OCI-LY1 (cell line): ENCODE data around the gene GRB7.

Source experiments
- H2AFZ ChIP-seq: fragments of 200-600 bp; sonication (generic), shearing (Covaris generic); 2 replicates; pipeline ENCODE4 v1.6.0; 2014; ENCODE audit warnings: antibody characterized with exemption, mild to moderate bottlenecking, low read length
- H3F3A ChIP-seq: fragments of 200-600 bp; sonication (generic), shearing (Covaris generic); 2 replicates; pipeline ENCODE4 v1.6.0; 2014; ENCODE audit warnings: mild to moderate bottlenecking, antibody characterized with exemption, low read length, moderate library complexity; ENCODE audit not compliant: insufficient read depth
- H3K27ac ChIP-seq: fragments of 200-600 bp; sonication (generic); 2 replicates; pipeline ENCODE4 v1.5.1; 2014; ENCODE audit warnings: low read length, mixed run types, mild to moderate bottlenecking, low read depth; ENCODE audit not compliant: poor library complexity, severe bottlenecking
- H3K27me3 ChIP-seq: fragments of 200-600 bp; sonication (generic); 2 replicates; pipeline ENCODE4 v1.6.0; 2014; ENCODE audit warnings: antibody characterized with exemption, mild to moderate bottlenecking, low read length, moderate library complexity; ENCODE audit not compliant: insufficient read depth
- H3K36me3 ChIP-seq: fragments of 200-600 bp; sonication (generic); 2 replicates; pipeline ENCODE4 v1.6.1; 2014; ENCODE audit warnings: mild to moderate bottlenecking, antibody characterized with exemption, low read length, moderate library complexity, mixed read lengths; ENCODE audit not compliant: insufficient read depth
- H3K4me1 ChIP-seq: fragments of 200-600 bp; sonication (generic); 2 replicates; pipeline ENCODE4 v1.5.1; 2014; ENCODE audit warnings: mild to moderate bottlenecking, low read length, moderate library complexity; ENCODE audit not compliant: insufficient read depth, severe bottlenecking
- H3K4me2 ChIP-seq: fragments of 200-600 bp; sonication (generic), shearing (Covaris generic); 2 replicates; pipeline ENCODE4 v1.6.1; 2014; ENCODE audit warnings: low read length
- H3K4me3 ChIP-seq: fragments of 200-600 bp; sonication (generic); 2 replicates; pipeline ENCODE4 v1.5.1; 2014; ENCODE audit warnings: low read length, low read depth, mild to moderate bottlenecking, mixed read lengths; ENCODE audit not compliant: poor library complexity, severe bottlenecking
- H3K79me2 ChIP-seq: fragments of 200-600 bp; shearing (Covaris generic); 2 replicates; pipeline ENCODE4 v1.6.1; 2016; ENCODE audit warnings: mixed run types, low read length, mixed read lengths; ENCODE audit not compliant: insufficient read depth
- H3K9ac ChIP-seq: fragments of 200-600 bp; sonication (generic), shearing (Covaris generic); 2 replicates; pipeline ENCODE4 v1.6.1; 2014; ENCODE audit warnings: mild to moderate bottlenecking, low read length, mixed read lengths
- H3K9me2 ChIP-seq: fragments of 200-600 bp; sonication (generic), shearing (Covaris generic); 2 replicates; pipeline ENCODE4 v1.6.1; 2014; ENCODE audit warnings: low read depth, mild to moderate bottlenecking, low read length, mixed read lengths
- H3K9me3 ChIP-seq: fragments of 200-600 bp; shearing (Covaris generic); 2 replicates; pipeline ENCODE4 v1.6.1; 2014; ENCODE audit warnings: low read length, mixed read lengths
- H4K20me1 ChIP-seq: fragments of 200-600 bp; sonication (generic), shearing (Covaris generic); 2 replicates; pipeline ENCODE4 v1.6.0; 2016; ENCODE audit warnings: mild to moderate bottlenecking, low read length; ENCODE audit not compliant: insufficient read depth
- EZH2 ChIP-seq: fragments of 200-600 bp; sonication (generic), shearing (Covaris generic); IDR thresholded peaks from 2 replicates; pipeline ENCODE4 v1.8.0; 2017; ENCODE audit warnings: borderline replicate concordance, mixed run types, mild to moderate bottlenecking, antibody characterized with exemption, low read length, moderate library complexity, mixed read lengths
- TF ChIP-seq, protein P1 (sequence below): fragments of 200-600 bp; sonication (generic), shearing (Covaris generic); IDR thresholded peaks from 2 replicates; pipeline ENCODE4 v1.5.1; 2017; ENCODE audit warnings: mild to moderate bottlenecking, antibody characterized with exemption, low read length, moderate library complexity, mixed read lengths

GRB7 gene

DNA sequence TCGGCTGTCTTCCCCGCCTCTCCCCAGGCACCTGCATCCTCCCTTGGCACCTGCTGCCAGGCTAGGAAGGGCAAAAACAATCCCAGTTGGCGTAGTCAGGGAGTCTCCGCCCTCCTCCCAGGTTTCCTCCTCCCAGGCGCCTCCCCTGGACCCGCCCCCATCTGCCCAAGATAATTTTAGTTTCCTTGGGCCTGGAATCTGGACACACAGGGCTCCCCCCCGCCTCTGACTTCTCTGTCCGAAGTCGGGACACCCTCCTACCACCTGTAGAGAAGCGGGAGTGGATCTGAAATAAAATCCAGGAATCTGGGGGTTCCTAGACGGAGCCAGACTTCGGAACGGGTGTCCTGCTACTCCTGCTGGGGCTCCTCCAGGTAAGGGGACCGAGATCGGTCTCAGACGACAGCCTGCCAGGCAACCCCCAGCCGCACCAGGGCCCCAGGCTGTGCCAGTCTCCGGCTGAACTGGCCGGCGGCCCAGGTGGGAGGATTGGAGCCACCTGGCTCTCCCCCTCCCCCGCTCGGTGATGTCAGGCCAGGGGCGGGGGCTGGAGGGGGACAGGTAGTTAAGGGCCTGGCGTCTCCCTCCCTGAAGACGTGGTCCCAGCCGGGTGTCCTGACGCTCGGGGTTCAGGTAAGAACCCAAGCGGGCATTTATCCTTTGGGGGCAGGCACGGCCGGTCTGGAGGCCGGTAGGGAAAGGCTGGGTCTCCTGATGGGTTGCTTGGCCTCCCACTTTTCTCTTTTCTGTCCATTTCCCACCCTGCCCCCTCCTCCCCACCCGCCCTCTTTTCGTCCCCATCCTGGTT, at the start of gene GRB7:
GRB7 (plus strand) TSS at position 179 of the 808 bp plus-strand sequence. CDS start 4,364 bp downstream, outside the sequence.
- Histone ChIP-seq H3K4me2 (peak within 1 kb of the TSS; percentile 57), H3K9ac (peak within 1 kb of the TSS; percentile 23; the same call in 1 of the 2 replicates), H4K20me1 (no peaks in the 10 kb centered on the region), H3K9me3 (no peaks in the 10 kb centered on the region), H3K4me1 (peaks cover 30% of the 10 kb centered on the region), H3K79me2 (no peaks in the 10 kb centered on the region), H3K4me3 (peak within 1 kb of the TSS; percentile 44), H3F3A (no peaks in the 10 kb centered on the region; the same call in 1 of the 2 replicates), H2AFZ (no peak within 1 kb of the TSS), H3K27ac (no peak within 1 kb of the TSS), H3K36me3 (no peaks in the 10 kb centered on the region), H3K9me2 (no peaks in the 10 kb centered on the region), H3K27me3 (peaks cover 7% of the 10 kb centered on the region; the same call in 1 of the 2 replicates)
- TF ChIP-seq, protein P1, sequence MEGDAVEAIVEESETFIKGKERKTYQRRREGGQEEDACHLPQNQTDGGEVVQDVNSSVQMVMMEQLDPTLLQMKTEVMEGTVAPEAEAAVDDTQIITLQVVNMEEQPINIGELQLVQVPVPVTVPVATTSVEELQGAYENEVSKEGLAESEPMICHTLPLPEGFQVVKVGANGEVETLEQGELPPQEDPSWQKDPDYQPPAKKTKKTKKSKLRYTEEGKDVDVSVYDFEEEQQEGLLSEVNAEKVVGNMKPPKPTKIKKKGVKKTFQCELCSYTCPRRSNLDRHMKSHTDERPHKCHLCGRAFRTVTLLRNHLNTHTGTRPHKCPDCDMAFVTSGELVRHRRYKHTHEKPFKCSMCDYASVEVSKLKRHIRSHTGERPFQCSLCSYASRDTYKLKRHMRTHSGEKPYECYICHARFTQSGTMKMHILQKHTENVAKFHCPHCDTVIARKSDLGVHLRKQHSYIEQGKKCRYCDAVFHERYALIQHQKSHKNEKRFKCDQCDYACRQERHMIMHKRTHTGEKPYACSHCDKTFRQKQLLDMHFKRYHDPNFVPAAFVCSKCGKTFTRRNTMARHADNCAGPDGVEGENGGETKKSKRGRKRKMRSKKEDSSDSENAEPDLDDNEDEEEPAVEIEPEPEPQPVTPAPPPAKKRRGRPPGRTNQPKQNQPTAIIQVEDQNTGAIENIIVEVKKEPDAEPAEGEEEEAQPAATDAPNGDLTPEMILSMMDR: no peak
- no peak for TF ChIP-seq EZH2

DNA sequence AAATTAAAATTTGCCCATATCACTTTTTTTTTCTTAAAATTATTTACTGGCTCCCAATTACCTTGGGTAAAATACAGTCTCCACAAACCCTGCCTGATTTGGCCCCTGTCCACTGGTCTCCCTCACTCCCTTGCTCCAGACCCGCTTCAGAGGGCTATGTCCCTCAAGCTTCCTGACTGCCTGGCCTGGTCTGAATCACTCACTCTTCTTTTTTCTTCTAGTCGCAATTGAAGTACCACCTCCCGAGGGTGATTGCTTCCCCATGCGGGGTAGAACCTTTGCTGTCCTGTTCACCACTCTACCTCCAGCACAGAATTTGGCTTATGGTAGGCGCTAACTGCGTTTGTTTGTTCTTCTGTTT, 49.3 kb upstream of the GRB7 start:
- TF ChIP-seq EZH2: no peak
- TF ChIP-seq, protein P1: no peak
- no peaks in the 10 kb centered on the region for H4K20me1 ChIP-seq
- H2AFZ ChIP-seq: peak overlapping the region; percentile 59; the same call in 1 of the 2 replicates
- H3K4me2 ChIP-seq: peak overlapping the region; percentile 92
- no peaks in the 10 kb centered on the region for H3K9me2 ChIP-seq
- H3F3A ChIP-seq: no peaks in the 10 kb centered on the region
- no peaks in the 10 kb centered on the region for H3K9me3 ChIP-seq
- H3K27me3 ChIP-seq: no peaks in the 10 kb centered on the region
- H3K36me3 ChIP-seq: no peaks in the 10 kb centered on the region
- H3K27ac ChIP-seq: peak overlapping the region; percentile 75
- peaks cover 21% of the 10 kb centered on the region for H3K4me1 ChIP-seq
- no peaks in the 10 kb centered on the region for H3K79me2 ChIP-seq
- H3K4me3 ChIP-seq: peak overlapping the region; percentile 77
- H3K9ac ChIP-seq: peak overlapping the region; percentile 74

DNA sequence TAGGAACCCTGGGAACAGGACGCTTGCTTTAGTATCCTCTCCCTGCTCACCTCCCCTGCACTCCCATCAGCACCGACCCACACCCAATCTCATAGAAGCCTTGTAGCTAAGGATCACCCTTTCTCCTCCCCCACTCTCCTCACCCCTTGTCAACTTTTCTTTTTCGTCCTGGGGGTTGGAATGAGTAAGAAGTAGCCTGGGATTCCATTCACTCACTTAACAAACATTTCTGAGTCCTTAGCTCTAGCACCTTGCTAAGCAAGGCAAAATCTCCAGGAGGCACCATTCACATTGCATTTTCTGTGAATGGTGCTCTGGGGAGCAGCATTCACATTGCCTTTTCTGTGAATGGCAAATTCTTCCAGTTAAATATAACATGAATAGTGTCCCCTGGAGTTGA, 48.8 kb upstream of the GRB7 start:
- Histone ChIP-seq H3F3A (no peaks in the 10 kb centered on the region), H4K20me1 (no peaks in the 10 kb centered on the region), H3K27ac (no peak overlapping the region), H3K4me3 (peak overlapping the region; percentile 77), H2AFZ (no peak overlapping the region), H3K9ac (peak overlapping the region; percentile 74; the same call in 1 of the 2 replicates), H3K79me2 (no peaks in the 10 kb centered on the region), H3K36me3 (no peaks in the 10 kb centered on the region), H3K4me1 (peaks cover 21% of the 10 kb centered on the region), H3K9me2 (no peaks in the 10 kb centered on the region), H3K4me2 (peak overlapping the region; percentile 92), H3K27me3 (no peaks in the 10 kb centered on the region), H3K9me3 (no peaks in the 10 kb centered on the region)
- TF ChIP-seq EZH2: no peak
- TF ChIP-seq, protein P1: no peak
